ENCODE results near the gene TNS3. TPM values are rescaled to one million over a fixed set of nuclear protein-coding genes. Genes with fewer than 3 reads are reported as not detected.

TNS3 gene
- total RNA-seq, 4 donors from 2014 or later = 6.6 to 16.0 (median 9.6) TPM

DNA sequence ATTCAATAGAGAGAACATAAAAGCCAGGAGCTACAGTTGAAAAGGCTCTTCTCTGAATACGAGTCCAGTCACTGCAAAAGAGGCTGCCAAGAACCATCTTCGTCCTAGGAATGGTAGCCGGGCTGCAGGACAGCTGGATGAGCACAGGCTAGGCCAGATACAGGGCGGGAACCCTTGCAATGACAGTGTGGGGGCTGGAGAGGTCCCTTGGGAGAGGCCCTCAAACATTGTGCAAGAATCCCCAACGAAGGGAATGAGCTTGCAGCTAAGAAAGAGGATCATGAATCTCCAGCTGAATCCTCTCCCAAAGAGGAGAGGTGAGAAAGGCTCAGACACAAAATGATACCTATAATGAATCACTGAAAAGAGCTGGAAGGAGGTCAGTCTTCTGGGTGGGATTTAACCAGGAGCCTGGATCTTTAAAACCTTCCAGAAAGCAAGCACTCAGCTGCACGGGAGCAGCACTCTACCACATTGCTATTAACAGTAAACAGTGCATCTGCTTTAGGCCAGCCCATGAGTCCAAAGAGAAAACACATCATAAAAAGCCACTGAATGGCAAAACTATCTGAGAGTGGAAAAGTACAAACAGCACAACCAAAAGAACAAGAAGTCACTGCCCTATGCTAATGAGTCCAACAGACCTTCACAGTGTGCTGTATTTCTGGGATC is 287.9 kb downstream of the TNS3 start:
- 77 to 83% methylated on average over 4 to 6 of the region's 6 CpGs for WGBS, 2 donors
- Histone ChIP-seq H3K27me3 (no peaks in the 10 kb centered on the region), H3K4me1 (peaks cover 3 to 48% (median 25%) of the 10 kb centered on the region in 3 donors), H3K9me3 (no peaks in the 10 kb centered on the region), H3K27ac (peak overlapping the region in 3 of 4 donors; percentile 40 to 52 (median 49)), H3K4me3 (no peak overlapping the region), H3K36me3 (no peaks in the 10 kb centered on the region)
- DNase-seq = no peak
- intact Hi-C loops (cut with DNase I) = no loop called here
- no peak for TF ChIP-seq POLR2A (IDR thresholded peaks at IDR 0.05)
- TF ChIP-seq, protein P1, sequence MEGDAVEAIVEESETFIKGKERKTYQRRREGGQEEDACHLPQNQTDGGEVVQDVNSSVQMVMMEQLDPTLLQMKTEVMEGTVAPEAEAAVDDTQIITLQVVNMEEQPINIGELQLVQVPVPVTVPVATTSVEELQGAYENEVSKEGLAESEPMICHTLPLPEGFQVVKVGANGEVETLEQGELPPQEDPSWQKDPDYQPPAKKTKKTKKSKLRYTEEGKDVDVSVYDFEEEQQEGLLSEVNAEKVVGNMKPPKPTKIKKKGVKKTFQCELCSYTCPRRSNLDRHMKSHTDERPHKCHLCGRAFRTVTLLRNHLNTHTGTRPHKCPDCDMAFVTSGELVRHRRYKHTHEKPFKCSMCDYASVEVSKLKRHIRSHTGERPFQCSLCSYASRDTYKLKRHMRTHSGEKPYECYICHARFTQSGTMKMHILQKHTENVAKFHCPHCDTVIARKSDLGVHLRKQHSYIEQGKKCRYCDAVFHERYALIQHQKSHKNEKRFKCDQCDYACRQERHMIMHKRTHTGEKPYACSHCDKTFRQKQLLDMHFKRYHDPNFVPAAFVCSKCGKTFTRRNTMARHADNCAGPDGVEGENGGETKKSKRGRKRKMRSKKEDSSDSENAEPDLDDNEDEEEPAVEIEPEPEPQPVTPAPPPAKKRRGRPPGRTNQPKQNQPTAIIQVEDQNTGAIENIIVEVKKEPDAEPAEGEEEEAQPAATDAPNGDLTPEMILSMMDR (IDR thresholded peaks at IDR 0.05) = no peak

DNA sequence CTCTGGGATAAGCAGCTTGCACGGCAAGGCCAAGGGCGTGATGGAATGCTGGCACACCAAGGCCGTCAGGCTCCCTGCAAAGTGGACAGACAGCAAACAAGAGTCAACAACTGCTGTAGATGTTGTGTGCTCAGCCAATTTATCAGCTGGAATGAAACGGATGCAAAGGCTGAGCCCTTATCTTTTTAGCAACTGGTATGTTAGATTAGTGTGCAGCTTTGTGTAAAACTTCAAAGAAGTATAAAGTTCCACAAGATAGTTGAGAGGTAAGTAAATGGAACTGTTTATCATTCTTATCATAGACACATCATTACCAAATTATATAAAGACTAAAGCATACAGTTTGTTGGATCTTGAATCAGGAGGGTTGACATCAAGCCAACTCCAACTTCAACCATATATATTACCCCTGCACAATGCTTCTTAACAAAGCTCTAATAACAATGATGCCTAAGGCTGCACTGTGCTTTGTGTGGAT is 289.0 kb downstream of the TNS3 start:
- intact Hi-C loops (cut with DNase I) = no loop called here
- H3K27ac ChIP-seq = peak overlapping the region in 2 of 4 donors; percentile 77 to 78
- H3K27me3 ChIP-seq = no peaks in the 10 kb centered on the region
- H3K9me3 ChIP-seq = no peaks in the 10 kb centered on the region
- H3K4me3 ChIP-seq = no peak overlapping the region
- WGBS, 2 donors = 63 to 91% methylated on average over 1 to 2 of the region's 4 CpGs
- no peak for TF ChIP-seq POLR2A (IDR thresholded peaks at IDR 0.05)
- TF ChIP-seq, protein P1 (IDR thresholded peaks at IDR 0.05) = no peak
- peaks cover 0 to 42% (median 25%) of the 10 kb centered on the region in 3 donors for H3K4me1 ChIP-seq
- no peak for DNase-seq
- H3K36me3 ChIP-seq = no peaks in the 10 kb centered on the region

GRCh38 chr7:47291461-47292081 is 290.3 kb downstream of the TNS3 start:
- no peaks in the 10 kb centered on the region for H3K36me3 ChIP-seq
- 17 to 28% methylated on average over 3 to 4 of the region's 4 CpGs for WGBS, 2 donors
- H3K27ac ChIP-seq = peak overlapping the region; percentile 64 to 78 (median 72)
- intact Hi-C loops (cut with DNase I) = no loop called here
- DNase-seq = no peak
- no peak for TF ChIP-seq POLR2A (IDR thresholded peaks at IDR 0.05)
- TF ChIP-seq, protein P1 (IDR thresholded peaks at IDR 0.05) = no peak
- no peaks in the 10 kb centered on the region for H3K27me3 ChIP-seq
- no peak overlapping the region for H3K4me3 ChIP-seq
- no peaks in the 10 kb centered on the region for H3K9me3 ChIP-seq
- H3K4me1 ChIP-seq = peaks cover 0 to 42% (median 25%) of the 10 kb centered on the region in 3 donors

- 60 to 67% methylated on average over 2 of the region's 2 CpGs for WGBS, 2 donors
- H3K9me3 ChIP-seq = no peaks in the 10 kb centered on the region
- H3K36me3 ChIP-seq = no peaks in the 10 kb centered on the region
- no peaks in the 10 kb centered on the region for H3K27me3 ChIP-seq
- intact Hi-C loops (cut with DNase I) = no loop called here
- peak overlapping the region; percentile 40 to 78 (median 72) for H3K27ac ChIP-seq
- H3K4me1 ChIP-seq = peaks cover 0 to 42% (median 25%) of the 10 kb centered on the region in 3 donors
- no peak overlapping the region for H3K4me3 ChIP-seq
- no peak for DNase-seq
- TF ChIP-seq, protein P1 (IDR thresholded peaks at IDR 0.05) = no peak
- no peak for TF ChIP-seq POLR2A (IDR thresholded peaks at IDR 0.05)
Observed at GRCh38 chr7:47290867-47291266, 291.0 kb downstream of the TNS3 start.

DNA sequence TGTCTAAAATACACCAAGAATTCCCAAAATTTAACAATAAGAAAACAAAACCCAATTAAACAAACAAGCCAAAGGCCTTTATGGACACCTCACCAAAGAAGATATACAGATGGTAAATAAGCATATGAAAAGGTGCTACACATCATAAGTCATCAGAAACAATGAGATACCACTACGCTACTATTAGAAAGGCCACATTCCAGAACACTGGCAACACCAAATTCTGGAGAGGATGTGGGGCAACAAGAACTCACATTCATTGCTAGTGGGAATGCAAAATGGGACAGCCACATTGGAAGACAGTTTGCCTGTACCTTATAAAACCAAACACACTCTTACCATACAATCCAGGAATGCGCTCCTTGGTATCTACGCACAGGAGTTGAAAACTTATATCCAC is 291.4 kb downstream of the TNS3 start:
- WGBS, 2 donors = 88 to 94% methylated on average over 3 of the region's 3 CpGs
- intact Hi-C loops (cut with DNase I) = no loop called here
- peaks cover 0 to 42% (median 25%) of the 10 kb centered on the region in 3 donors for H3K4me1 ChIP-seq
- H3K36me3 ChIP-seq = no peaks in the 10 kb centered on the region
- H3K27me3 ChIP-seq = no peaks in the 10 kb centered on the region
- H3K9me3 ChIP-seq = no peaks in the 10 kb centered on the region
- no peak for DNase-seq
- no peak overlapping the region for H3K4me3 ChIP-seq
- peak overlapping the region in 2 of 4 donors; percentile 77 to 78 for H3K27ac ChIP-seq
- TF ChIP-seq, protein P1 (IDR thresholded peaks at IDR 0.05) = no peak
- no peak for TF ChIP-seq POLR2A (IDR thresholded peaks at IDR 0.05)
